Peyer's patch (tissue), 4 donors: ENCODE data around the gene ABCG4. TPM values are rescaled to one million over a fixed set of nuclear protein-coding genes. Genes with fewer than 3 reads are reported as not detected.

Experiments used
- total RNA-seq, 4 donors: library from RNA; depleted of rRNA; stranded (reverse); fragments of >200 nt; gene quantifications; one replicate each; pipeline ENCODE4 v1.1.0, GENCODE V29; 2016

The ABCG4 gene
- total RNA-seq, 4 donors from 2014 or later, result not detected

Other genes starting within 250 kb of the ABCG4 start
- 10 to 100 TPM; 26.4 to 51.3 (median 34.1) TPM for gene BCL9L, start 223.1 kb upstream of the ABCG4 start, total RNA-seq
- gene UPK2, start 192.8 kb upstream of the ABCG4 start, total RNA-seq, result not detected
- not detected for gene FOXR1, start 177.3 kb upstream of the ABCG4 start, total RNA-seq
- gene CENATAC, start 150.9 kb upstream of the ABCG4 start, total RNA-seq, result 100 to 1,000 TPM in 3 of 4 donors, 10 to 100 TPM in 1; 66.4 to 192 (median 105) TPM
- gene RPS25, start 130.7 kb upstream of the ABCG4 start, total RNA-seq, result 1,000 to 10,000 TPM in 1 of 4 donors, 100 to 1,000 TPM in 3; 369 to 1,310 (median 750) TPM
- 100 to 1,000 TPM in 1 of 4 donors, 10 to 100 TPM in 3; 52.8 to 104 (median 77.8) TPM for gene TRAPPC4, start 130.3 kb upstream of the ABCG4 start, total RNA-seq
- gene SLC37A4, start 118.2 kb upstream of the ABCG4 start, total RNA-seq, result 100 to 1,000 TPM in 3 of 4 donors, 10 to 100 TPM in 1; 18.2 to 253 (median 209) TPM
- 10 to 100 TPM; 65.2 to 97.7 (median 66.9) TPM for gene HYOU1, start 91.8 kb upstream of the ABCG4 start, total RNA-seq
- gene VPS11, start 81.2 kb upstream of the ABCG4 start, total RNA-seq, result 10 to 100 TPM; 26.3 to 72.6 (median 37.2) TPM
- gene HMBS, start 64.2 kb upstream of the ABCG4 start, total RNA-seq, result 10 to 100 TPM; 10.7 to 21.7 (median 15.0) TPM
- gene DPAGT1, start 47.2 kb upstream of the ABCG4 start, total RNA-seq, result 10 to 100 TPM; 10.7 to 38.6 (median 33.1) TPM
- gene C2CD2L, start 41.7 kb upstream of the ABCG4 start, total RNA-seq, result 100 to 1,000 TPM in 1 of 4 donors, 10 to 100 TPM in 3; 13.2 to 107 (median 81.8) TPM
- 10 to 100 TPM; 28.1 to 67.9 (median 49.0) TPM for gene HINFP, start 27.5 kb upstream of the ABCG4 start, total RNA-seq
- gene NLRX1, start 19.7 kb downstream of the ABCG4 start, total RNA-seq, result 10 to 100 TPM in 3 of 4 donors, 1 to 10 TPM in 1; 8.3 to 28.6 (median 21.3) TPM
- 100 to 1,000 TPM in 3 of 4 donors, 10 to 100 TPM in 1; 31.4 to 222 (median 173) TPM for gene NHERF4, start 36.4 kb downstream of the ABCG4 start, total RNA-seq
- 10 to 100 TPM; 11.1 to 20.6 (median 15.9) TPM for gene CBL, start 57.3 kb downstream of the ABCG4 start, total RNA-seq
- gene MCAM, start 168.1 kb downstream of the ABCG4 start, total RNA-seq, result 100 to 1,000 TPM in 1 of 4 donors, 10 to 100 TPM in 3; 27.5 to 112 (median 66.2) TPM
- gene RNF26, start 185.5 kb downstream of the ABCG4 start, total RNA-seq, result 10 to 100 TPM; 15.5 to 23.4 (median 16.5) TPM
- 10 to 100 TPM; 10.3 to 26.4 (median 11.8) TPM for gene C1QTNF5, start 191.8 kb downstream of the ABCG4 start, total RNA-seq
- gene MFRP, start 197.7 kb downstream of the ABCG4 start, total RNA-seq, result not detected
- gene USP2, start 232.6 kb downstream of the ABCG4 start, total RNA-seq, result 10 to 100 TPM in 3 of 4 donors, 1 to 10 TPM in 1; 2.5 to 61.8 (median 32.2) TPM